ENCODE results near the gene ARHGAP23. TPM values are rescaled to one million over a fixed set of nuclear protein-coding genes. Genes with fewer than 3 reads are reported as not detected.
"Not testable (repeated sequence)": the region's sequence is repeated elsewhere in the genome, so short reads cannot be mapped to it uniquely, and the experiment has no call there.

ARHGAP23 gene
- total and polyA plus RNA-seq, 10 of the 15 experiments (the other 5 are each of a cell fraction or from before 2014, with no cell fraction given) = 0.23 to 5.8 (median 2.1) TPM

DNA sequence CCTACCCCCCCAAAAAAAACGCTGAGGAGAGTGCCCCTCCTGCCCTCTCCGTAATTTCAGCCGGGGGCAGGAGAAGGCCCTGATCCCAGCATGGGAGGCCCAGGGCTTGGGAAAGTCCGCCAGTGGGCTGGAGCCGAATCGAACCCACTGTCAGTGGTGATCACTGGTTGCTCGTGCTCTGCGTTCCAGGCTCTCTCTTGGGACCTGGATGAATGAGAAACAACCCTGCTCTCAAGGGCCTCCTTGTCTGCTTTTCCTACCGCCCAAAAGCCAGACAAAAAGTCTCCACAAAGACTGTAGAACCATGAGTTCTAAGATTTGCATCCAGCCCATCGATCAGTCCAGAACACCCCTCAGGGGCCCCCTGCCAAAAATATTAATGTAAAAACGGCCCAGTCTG is 8.1 kb downstream of the ARHGAP23 start:
- Histone ChIP-seq H2AFZ (ENCODE audit: control insufficient read depth, low read depth, low read length) (no peak overlapping the region), H4K20me1 (ENCODE audit: control insufficient read depth, insufficient read depth) (no peaks in the 10 kb centered on the region), H3K36me3 (ENCODE audit: control insufficient read depth in 2 of 2, insufficient read depth in 2 of 2, low read length in 1 of 2) (no peaks in the 10 kb centered on the region), H3K4me2 (ENCODE audit: control insufficient read depth, insufficient read depth) (no peak overlapping the region), H3K9ac (ENCODE audit: control insufficient read depth, insufficient read depth, low read length) (no peak overlapping the region), H3K79me2 (ENCODE audit: control insufficient read depth, insufficient read depth, low read length) (no peaks in the 10 kb centered on the region), H3K4me3 (no peak overlapping the region), H3K27me3 (replicated peaks in 1 of 2; ENCODE audit: control insufficient read depth in 2 of 2, insufficient read depth in 2 of 2, low read length in 1 of 2) (no peaks in the 10 kb centered on the region; a peak in 1 of 4 replicates), H3K9me3 (replicated peaks; ENCODE audit: control insufficient read depth, insufficient read depth, low read length) (no peaks in the 10 kb centered on the region), H3K4me1 (ENCODE audit: control insufficient read depth, insufficient read depth, low read length) (no peaks in the 10 kb centered on the region), H3K27ac (ENCODE audit: control insufficient read depth, insufficient read depth) (no peak overlapping the region)
- ChIA-PET RAD21 (ENCODE audit: unreplicated experiment) (no interaction called here), POLR2A (no interaction called here), CTCF (no interaction called here), SMC1A (ENCODE audit: uncharacterized antibody, unreplicated experiment) (no interaction called here)
- ATAC-seq = no peak
- no peak for DNase-seq (ENCODE audit: low read depth, low spot score)
- no TSS peak for BruUV-seq (replicated peaks)
- no peak for FAIRE-seq
- in situ Hi-C loops (cut with MboI) (no loop called here), intact Hi-C loops (cut with micrococcal nuclease; ENCODE audit: unreplicated experiment) (no loop called here)
- WGBS (ENCODE audit: insufficient coverage, insufficient replicate concordance, low lambda C conversion rate, missing lambda C conversion rate) = 54% methylated on average over 11 of the region's 11 CpGs
- TF ChIP-seq SP1 (IDR thresholded peaks at IDR 0.05; ENCODE audit: low read depth, low read length) = no peak
- TF ChIP-seq, protein P1, sequence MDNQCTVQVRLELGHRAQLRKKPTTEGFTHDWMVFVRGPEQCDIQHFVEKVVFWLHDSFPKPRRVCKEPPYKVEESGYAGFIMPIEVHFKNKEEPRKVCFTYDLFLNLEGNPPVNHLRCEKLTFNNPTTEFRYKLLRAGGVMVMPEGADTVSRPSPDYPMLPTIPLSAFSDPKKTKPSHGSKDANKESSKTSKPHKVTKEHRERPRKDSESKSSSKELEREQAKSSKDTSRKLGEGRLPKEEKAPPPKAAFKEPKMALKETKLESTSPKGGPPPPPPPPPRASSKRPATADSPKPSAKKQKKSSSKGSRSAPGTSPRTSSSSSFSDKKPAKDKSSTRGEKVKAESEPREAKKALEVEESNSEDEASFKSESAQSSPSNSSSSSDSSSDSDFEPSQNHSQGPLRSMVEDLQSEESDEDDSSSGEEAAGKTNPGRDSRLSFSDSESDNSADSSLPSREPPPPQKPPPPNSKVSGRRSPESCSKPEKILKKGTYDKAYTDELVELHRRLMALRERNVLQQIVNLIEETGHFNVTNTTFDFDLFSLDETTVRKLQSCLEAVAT (IDR thresholded peaks at IDR 0.05) = no peak
- TF ChIP-seq HCFC1 (IDR thresholded peaks at IDR 0.05; ENCODE audit: low read length) = no peak
- TF ChIP-seq CBX5 (IDR thresholded peaks at IDR 0.05; ENCODE audit: low read depth) = no peak
- TF ChIP-seq SUZ12 (IDR thresholded peaks at IDR 0.05; ENCODE audit: unreplicated experiment) = no peak
- no peak for TF ChIP-seq CBX3 (IDR thresholded peaks at IDR 0.05; ENCODE audit: borderline replicate concordance, low read depth)
- TF ChIP-seq CEBPB (IDR thresholded peaks at IDR 0.05; ENCODE audit: borderline replicate concordance in 1 of 2, low read depth in 2 of 2, low read length in 2 of 2) = no peak
- TF ChIP-seq, protein P2, sequence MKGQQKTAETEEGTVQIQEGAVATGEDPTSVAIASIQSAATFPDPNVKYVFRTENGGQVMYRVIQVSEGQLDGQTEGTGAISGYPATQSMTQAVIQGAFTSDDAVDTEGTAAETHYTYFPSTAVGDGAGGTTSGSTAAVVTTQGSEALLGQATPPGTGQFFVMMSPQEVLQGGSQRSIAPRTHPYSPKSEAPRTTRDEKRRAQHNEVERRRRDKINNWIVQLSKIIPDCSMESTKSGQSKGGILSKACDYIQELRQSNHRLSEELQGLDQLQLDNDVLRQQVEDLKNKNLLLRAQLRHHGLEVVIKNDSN (IDR thresholded peaks at IDR 0.05; ENCODE audit: borderline replicate concordance, extremely low read length, insufficient read depth, low read depth, low read length) = no peak
- no peak for TF ChIP-seq MEF2B (IDR thresholded peaks at IDR 0.05; ENCODE audit: partially characterized antibody, poor library complexity, severe bottlenecking)
- TF ChIP-seq SREBF1 (IDR thresholded peaks at IDR 0.05; ENCODE audit: low read length) = no peak
- TF ChIP-seq MYC (IDR thresholded peaks at IDR 0.05; ENCODE audit: insufficient read depth, insufficient read length, insufficient replicate concordance, low read length, severe bottlenecking) = no peak
- TF ChIP-seq NFYA (IDR thresholded peaks at IDR 0.05; ENCODE audit: borderline replicate concordance, low read depth, low read length) = no peak
- TF ChIP-seq, protein P3, sequence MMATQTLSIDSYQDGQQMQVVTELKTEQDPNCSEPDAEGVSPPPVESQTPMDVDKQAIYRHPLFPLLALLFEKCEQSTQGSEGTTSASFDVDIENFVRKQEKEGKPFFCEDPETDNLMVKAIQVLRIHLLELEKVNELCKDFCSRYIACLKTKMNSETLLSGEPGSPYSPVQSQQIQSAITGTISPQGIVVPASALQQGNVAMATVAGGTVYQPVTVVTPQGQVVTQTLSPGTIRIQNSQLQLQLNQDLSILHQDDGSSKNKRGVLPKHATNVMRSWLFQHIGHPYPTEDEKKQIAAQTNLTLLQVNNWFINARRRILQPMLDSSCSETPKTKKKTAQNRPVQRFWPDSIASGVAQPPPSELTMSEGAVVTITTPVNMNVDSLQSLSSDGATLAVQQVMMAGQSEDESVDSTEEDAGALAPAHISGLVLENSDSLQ (IDR thresholded peaks at IDR 0.05) = no peak
- TF ChIP-seq TARDBP (IDR thresholded peaks at IDR 0.05; ENCODE audit: borderline replicate concordance) = no peak
- no peak for TF ChIP-seq MXI1 (IDR thresholded peaks at IDR 0.05; ENCODE audit: low read depth, low read length)

DNA sequence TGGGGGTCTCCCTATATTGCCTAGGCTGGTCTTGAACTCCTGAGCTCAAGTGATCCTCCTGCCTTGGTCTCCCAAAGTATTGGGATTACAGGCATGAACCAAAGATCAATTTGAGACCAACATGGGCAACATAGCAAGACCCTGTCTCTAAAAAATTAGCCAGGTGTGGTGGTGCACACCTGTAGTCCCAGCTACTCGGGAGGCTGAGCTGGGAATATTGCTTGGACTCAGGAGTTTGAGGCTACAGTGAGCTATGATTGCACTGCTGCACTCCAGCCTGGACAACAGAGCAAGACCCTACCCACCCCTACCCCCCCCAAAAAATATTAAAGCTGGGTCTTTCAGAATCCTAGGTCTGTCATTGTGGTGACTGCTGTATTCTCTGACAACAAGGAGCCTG is 9.0 kb downstream of the ARHGAP23 start:
- POLR2A ChIA-PET, ATAC-seq: not testable (repeated sequence)

More for the DNA sequence above, 9.0 kb downstream of the ARHGAP23 start:
- H3K9me3 ChIP-seq (replicated peaks; ENCODE audit: control insufficient read depth, insufficient read depth, low read length); H3K9ac ChIP-seq (ENCODE audit: control insufficient read depth, insufficient read depth, low read length); intact Hi-C loops (cut with micrococcal nuclease; ENCODE audit: unreplicated experiment); H3K27ac ChIP-seq (ENCODE audit: control insufficient read depth, insufficient read depth); H3K79me2 ChIP-seq (ENCODE audit: control insufficient read depth, insufficient read depth, low read length); RAD21 ChIA-PET (ENCODE audit: unreplicated experiment); H2AFZ ChIP-seq (ENCODE audit: control insufficient read depth, low read depth, low read length); H3K27me3 ChIP-seq (replicated peaks in 1 of 2; ENCODE audit: control insufficient read depth in 2 of 2, insufficient read depth in 2 of 2, low read length in 1 of 2); H3K4me2 ChIP-seq (ENCODE audit: control insufficient read depth, insufficient read depth); BruUV-seq (replicated peaks); H4K20me1 ChIP-seq (ENCODE audit: control insufficient read depth, insufficient read depth); H3K36me3 ChIP-seq (ENCODE audit: control insufficient read depth in 2 of 2, insufficient read depth in 2 of 2, low read length in 1 of 2); DNase-seq (ENCODE audit: low read depth, low spot score); in situ Hi-C loops (cut with MboI); H3K4me3 ChIP-seq; FAIRE-seq; H3K4me1 ChIP-seq (ENCODE audit: control insufficient read depth, insufficient read depth, low read length); SMC1A ChIA-PET (ENCODE audit: uncharacterized antibody, unreplicated experiment): not testable (repeated sequence)
- 0% methylated on average over 1 of the region's 1 CpG for WGBS (ENCODE audit: insufficient coverage, insufficient replicate concordance, low lambda C conversion rate, missing lambda C conversion rate)
- CTCF ChIA-PET = interaction anchor here (0.9 to 1.6 kb wide), 3 partner anchors 14 to 88 kb away, joined by 4 to 6 read pairs (median 6); no protein-coding TSS in a partner anchor
